ENCODE measurements around the gene POPDC2. TPM values are rescaled to one million over a fixed set of nuclear protein-coding genes. Genes with fewer than 3 reads are reported as not detected.

The POPDC2 gene
- total RNA-seq, 4 donors from 2014 or later: 19.7 to 98.2 (median 67.6) TPM

DNA sequence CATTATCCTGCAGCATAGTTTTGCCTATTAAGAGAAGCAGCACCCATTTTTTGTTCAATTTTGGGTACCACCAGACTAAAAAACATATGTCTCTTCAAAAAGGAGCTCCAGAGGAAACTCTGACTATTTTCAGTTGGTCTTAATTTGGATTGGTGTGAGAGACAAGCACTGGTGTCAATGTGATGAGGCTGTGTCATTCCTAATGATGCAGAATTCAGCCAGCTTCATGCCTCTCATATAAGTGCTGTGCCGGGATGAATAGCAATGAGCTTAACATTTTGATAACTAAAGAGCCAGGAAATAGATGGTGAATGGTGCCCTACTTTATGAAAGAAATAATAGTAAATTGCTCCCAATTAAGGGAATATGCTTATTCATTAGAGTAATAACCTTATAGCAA lies 15.9 kb downstream of the POPDC2 start:
- 86 to 87% methylated on average over 1 of the region's 1 CpG for WGBS, 2 donors (ENCODE audit: low coverage in 1 of 2)
- Histone ChIP-seq H3K9me3 (no peaks in the 10 kb centered on the region), H3K27ac (no peak overlapping the region), H3K36me3 (peaks cover 0 to 63% of the 10 kb centered on the region in 2 donors), H3K27me3 (no peaks in the 10 kb centered on the region), H3K4me3 (no peak overlapping the region), H3K4me1 (peaks cover 4 to 27% (median 5%) of the 10 kb centered on the region in 3 donors)
- ATAC-seq: no peak
- TF ChIP-seq POLR2A (IDR thresholded peaks at IDR 0.05) (no peak), POLR2AphosphoS5 (IDR thresholded peaks at IDR 0.05) (no peak), EP300 (IDR thresholded peaks at IDR 0.05) (no peak)
- TF ChIP-seq, protein P1, sequence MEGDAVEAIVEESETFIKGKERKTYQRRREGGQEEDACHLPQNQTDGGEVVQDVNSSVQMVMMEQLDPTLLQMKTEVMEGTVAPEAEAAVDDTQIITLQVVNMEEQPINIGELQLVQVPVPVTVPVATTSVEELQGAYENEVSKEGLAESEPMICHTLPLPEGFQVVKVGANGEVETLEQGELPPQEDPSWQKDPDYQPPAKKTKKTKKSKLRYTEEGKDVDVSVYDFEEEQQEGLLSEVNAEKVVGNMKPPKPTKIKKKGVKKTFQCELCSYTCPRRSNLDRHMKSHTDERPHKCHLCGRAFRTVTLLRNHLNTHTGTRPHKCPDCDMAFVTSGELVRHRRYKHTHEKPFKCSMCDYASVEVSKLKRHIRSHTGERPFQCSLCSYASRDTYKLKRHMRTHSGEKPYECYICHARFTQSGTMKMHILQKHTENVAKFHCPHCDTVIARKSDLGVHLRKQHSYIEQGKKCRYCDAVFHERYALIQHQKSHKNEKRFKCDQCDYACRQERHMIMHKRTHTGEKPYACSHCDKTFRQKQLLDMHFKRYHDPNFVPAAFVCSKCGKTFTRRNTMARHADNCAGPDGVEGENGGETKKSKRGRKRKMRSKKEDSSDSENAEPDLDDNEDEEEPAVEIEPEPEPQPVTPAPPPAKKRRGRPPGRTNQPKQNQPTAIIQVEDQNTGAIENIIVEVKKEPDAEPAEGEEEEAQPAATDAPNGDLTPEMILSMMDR (IDR thresholded peaks at IDR 0.05): no peak

DNA sequence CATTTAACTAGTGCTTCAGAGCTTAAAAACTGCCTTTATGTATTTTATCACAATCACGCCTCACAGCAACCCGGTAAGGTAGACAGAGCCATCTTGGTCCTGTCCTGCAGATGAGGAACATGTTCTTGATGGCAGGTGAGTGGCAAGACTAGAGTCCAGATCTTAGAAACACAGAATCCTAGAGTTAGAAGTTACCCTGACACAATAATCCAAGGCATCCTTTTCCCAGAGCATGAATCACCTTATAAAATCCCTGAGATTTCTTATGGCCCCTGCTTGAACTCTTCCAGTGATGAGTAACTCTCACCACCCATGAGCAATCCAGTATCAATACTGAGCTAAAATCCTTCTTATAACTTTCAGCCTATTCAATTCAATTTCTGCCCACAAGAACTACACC lies 16.9 kb downstream of the POPDC2 start:
- no peaks in the 10 kb centered on the region for H3K9me3 ChIP-seq
- 82 to 100% methylated on average over 2 of the region's 2 CpGs for WGBS, 2 donors (ENCODE audit: low coverage in 1 of 2)
- TF ChIP-seq POLR2A (IDR thresholded peaks at IDR 0.05) (no peak), EP300 (IDR thresholded peaks at IDR 0.05) (no peak)
- TF ChIP-seq, protein P1 (IDR thresholded peaks at IDR 0.05): no peak
- no peak for ATAC-seq
- no peak overlapping the region for H3K27ac ChIP-seq
- H3K4me1 ChIP-seq: peaks cover 4 to 19% (median 5%) of the 10 kb centered on the region in 3 donors
- peaks cover 0 to 55% of the 10 kb centered on the region in 2 donors for H3K36me3 ChIP-seq
- H3K4me3 ChIP-seq: no peak overlapping the region
- no peaks in the 10 kb centered on the region for H3K27me3 ChIP-seq

DNA sequence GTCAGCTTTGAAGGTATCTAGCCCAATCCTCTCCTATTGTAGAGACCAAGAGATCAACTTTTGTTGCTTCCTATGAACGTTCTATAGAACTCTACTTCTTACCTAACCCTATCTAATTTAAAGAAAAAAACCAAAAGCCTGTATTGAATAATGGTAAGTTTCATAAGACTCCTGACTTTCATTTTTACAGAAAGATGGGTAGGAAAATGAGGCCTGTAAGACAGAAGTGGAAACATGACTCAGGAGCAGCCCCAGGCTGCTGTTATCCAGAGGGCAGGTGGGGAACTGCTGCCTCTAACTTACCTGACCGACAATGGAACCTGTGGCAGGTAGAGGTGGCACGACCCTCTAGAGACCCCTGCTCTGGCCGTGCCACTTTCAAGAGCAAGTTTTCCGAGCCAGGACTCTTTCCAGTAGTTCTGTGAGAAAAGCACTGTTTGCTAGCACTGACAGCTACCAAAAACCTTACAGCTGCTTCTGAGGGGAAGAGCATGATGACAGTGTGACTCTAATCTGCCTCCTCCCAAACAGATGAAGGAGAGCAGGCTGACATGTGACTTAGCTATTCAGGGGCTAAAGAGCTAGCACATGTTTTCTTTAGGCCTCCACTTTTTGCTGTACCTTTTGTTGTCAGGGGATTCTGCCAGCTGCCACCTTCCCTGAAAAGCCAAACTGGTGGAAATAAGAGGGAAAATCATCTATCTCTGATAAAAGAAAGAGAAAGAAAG lies 17.5 kb downstream of the POPDC2 start:
- no peak for ATAC-seq

DNA sequence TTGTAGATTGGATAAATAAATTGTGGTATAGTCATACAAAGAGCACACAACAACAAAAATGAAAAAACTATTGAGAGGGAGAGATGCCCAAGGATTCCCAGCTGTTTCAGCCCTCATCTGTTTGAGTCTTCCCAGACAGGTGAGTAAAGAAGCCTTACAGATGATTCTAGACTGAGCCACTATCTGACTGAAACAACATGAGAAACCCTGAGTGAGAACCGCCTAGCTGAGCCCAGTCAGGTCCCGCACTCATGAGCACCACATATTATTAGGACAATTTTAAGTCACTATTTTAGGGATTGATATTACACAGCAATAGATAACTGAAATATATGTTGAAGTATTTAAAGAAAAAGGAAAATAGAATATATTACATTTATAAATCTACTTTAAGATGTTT lies 19.0 kb downstream of the POPDC2 start:
- Histone ChIP-seq H3K36me3 (peaks cover 0 to 35% of the 10 kb centered on the region in 2 donors), H3K27me3 (no peaks in the 10 kb centered on the region), H3K27ac (no peak overlapping the region), H3K4me3 (no peak overlapping the region), H3K9me3 (no peaks in the 10 kb centered on the region), H3K4me1 (peaks cover 0 to 11% (median 5%) of the 10 kb centered on the region in 3 donors)
- ATAC-seq: no peak
- TF ChIP-seq POLR2A (IDR thresholded peaks at IDR 0.05): no peak
- no peak for TF ChIP-seq POLR2AphosphoS5 (IDR thresholded peaks at IDR 0.05)
- TF ChIP-seq, protein P1 (IDR thresholded peaks at IDR 0.05): no peak
- 84 to 100% methylated on average over 2 of the region's 2 CpGs for WGBS, 2 donors (ENCODE audit: low coverage in 1 of 2)

More for the DNA sequence above, 17.5 kb downstream of the POPDC2 start:
- no peaks in the 10 kb centered on the region for H3K27me3 ChIP-seq
- TF ChIP-seq EP300 (IDR thresholded peaks at IDR 0.05) (no peak), POLR2A (IDR thresholded peaks at IDR 0.05) (no peak), POLR2AphosphoS5 (IDR thresholded peaks at IDR 0.05) (no peak)
- TF ChIP-seq, protein P1 (IDR thresholded peaks at IDR 0.05): no peak
- peaks cover under 1 to 12% (median 4%) of the 10 kb centered on the region in 3 donors for H3K4me1 ChIP-seq
- no peaks in the 10 kb centered on the region for H3K9me3 ChIP-seq
- 57 to 80% methylated on average over 1 to 5 of the region's 5 CpGs for WGBS, 2 donors (ENCODE audit: low coverage in 1 of 2)
- H3K36me3 ChIP-seq: peaks cover 0 to 49% of the 10 kb centered on the region in 2 donors
- H3K4me3 ChIP-seq: no peak overlapping the region
- peak overlapping the region in 1 of 4 donors; percentile 4 for H3K27ac ChIP-seq
